HG03469 (cell line): Measurements from ENCODE around the gene ARL16.
A peak's percentile ranks its signal among the peaks of the same experiment; 100 is the strongest.

Experiments used
- ATAC-seq: cut with Tn5 transposase; IDR thresholded peaks from one replicate; pipeline ENCODE4 v1.9.1; 2021; ENCODE audit warnings: mild to moderate bottlenecking, moderate library complexity, moderate number of reproducible peaks; ENCODE audit not compliant: unreplicated experiment

The ARL16 gene

GRCh38 chr17:81713004-81713555 is 29.5 kb upstream of the ARL16 start:
- ATAC-seq, result no peak

DNA sequence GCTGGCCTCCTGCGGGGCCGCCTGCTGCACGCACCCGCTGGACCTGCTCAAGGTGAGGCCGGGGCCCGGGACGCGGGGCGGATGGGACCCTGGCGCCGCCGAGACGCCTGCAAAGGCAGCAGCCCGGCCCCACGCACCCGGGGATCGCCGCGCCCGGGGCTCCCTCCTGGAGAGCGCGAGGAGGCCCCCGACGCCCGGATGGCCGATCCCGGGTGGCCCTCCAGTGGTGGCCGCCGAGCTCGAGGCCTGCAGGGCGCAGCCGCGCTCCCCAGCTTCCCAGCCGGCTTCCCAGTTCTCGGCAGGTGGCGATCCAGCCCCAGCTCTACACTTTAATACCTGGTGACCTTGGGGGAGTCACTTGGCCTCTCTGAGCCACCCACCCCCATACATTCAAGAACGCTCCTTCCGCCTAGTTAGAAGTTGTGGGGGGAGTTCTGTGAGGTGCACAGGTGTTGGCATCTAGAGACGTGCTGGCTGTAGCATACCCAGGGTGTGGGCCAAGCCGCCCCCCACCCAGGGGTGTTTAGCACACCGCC is 28.9 kb upstream of the ARL16 start:
- ATAC-seq, result no peak

DNA sequence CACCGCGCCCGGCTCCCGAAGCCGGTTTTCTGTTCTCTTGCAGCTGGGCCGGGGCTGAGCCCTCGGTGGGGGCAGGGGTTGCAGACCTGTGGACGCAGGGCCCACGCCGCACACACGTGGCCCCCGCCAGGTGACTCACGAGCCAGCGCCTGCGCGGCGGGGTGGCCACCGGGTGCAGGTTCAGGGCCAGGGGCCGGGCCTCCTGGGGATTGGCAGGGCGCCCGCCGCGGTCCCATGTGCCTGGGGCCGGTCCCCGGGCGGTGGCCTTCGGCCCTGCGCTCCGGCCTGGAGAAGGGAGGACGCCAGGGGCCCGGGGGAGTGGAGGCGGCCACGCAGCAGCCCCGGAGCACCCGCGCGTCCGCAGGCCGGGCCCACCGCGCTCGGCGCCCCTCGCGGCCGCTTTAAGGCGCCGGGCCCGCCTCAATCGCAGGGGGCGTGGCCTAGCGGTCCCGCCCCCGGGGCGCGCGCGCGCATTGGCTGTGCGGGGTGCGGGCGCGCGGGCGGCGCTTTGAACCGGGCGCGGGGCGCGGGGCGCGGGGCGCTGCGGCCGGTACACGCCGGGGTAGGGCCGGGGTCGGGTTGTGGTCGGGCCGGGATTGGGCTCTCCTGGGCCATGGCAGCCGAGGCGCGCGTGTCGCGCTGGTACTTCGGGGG is 28.3 kb upstream of the ARL16 start, which contains the start of gene SLC25A10:
TSS of gene SLC25A10 (plus strand) at position 471 of the 654 bp plus-strand sequence. CDS start at position 614, 143 bp downstream.
- no peak for ATAC-seq

DNA sequence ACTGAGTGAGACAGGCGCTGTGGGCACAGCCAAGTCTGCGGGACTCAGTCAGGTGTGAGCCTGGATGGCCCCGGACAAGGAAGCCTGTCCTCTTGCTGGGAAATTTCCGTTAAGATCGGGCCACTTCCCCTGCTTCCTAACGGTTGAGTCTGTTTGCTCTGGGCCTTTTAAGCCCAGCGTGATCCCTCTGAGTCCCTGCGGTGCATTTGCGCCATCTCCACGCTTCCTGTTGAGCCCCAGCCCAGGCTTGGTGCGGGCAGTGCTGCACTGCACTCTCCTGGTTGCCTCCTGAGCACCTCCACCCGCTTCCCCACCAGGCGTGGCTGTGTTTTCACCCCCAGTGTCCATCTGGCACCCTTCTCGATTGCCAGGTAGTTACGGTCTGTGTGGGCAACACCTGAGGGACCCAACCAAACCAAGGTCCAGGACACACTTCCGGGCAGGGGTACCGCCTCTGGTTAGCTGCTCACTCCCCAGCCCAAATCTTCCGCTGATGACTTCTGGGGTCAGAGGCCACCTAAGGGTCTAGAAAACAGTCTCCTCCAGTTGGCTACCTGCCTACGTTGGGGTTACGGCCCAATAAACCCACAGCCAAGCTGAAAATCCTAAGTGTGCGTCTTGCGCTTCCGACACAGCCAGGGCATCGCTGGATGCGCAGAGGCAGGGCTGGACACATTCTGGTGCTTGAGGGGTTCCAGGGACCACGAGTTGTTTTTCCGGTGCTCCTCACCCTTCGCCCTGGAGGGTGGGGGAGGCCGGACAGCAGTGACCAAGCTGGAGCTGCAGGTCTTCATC is 27.1 kb upstream of the ARL16 start:
- ATAC-seq, result no peak

- ATAC-seq, result no peak
These were observed 25.2 kb upstream of the ARL16 start for GRCh38 chr17:81708739-81709185.

- no peak for ATAC-seq
These were observed 24.4 kb upstream of the ARL16 start for GRCh38 chr17:81707725-81708646.

DNA sequence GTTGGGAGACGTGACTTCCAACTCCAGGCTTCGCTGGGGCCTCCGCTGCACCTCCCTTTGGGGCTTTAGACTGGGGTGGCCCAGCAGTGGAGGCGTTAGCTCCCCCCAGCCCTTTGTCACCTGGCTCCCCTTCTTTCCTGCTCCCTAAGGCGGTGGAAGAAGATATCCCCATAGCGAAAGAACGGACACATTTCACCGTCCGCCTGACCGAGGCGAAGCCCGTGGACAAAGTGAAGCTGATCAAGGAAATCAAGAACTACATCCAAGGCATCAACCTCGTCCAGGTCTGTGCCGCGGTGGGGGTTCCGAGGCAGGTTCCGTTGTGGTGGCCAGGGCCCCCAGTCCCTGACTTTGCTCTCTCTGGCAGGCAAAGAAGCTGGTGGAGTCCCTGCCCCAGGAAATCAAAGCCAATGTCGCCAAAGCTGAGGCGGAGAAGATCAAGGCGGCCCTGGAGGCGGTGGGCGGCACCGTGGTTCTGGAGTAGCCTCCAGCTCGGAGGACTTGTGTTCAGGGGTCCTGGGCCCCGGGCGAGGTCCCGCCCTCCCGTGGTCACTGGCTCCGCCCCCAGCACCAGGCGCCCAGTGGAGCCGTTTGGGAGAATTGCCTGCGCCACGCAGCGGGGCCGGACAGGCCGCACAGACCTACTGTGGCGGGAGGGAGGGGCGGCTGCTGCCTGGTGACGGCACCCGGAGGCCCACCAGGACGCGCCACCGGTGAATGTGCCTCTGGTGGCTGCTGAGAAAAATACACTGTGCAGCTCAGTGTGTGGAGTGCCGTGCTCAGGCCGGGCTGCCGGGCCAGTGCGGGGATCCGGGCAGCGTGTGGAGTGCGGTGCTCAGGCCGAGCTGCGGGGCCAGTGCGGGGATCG is 23.4 kb upstream of the ARL16 start:
- no peak for ATAC-seq

GRCh38 chr17:81706232-81706611 is 22.6 kb upstream of the ARL16 start:
- ATAC-seq, result no peak

DNA sequence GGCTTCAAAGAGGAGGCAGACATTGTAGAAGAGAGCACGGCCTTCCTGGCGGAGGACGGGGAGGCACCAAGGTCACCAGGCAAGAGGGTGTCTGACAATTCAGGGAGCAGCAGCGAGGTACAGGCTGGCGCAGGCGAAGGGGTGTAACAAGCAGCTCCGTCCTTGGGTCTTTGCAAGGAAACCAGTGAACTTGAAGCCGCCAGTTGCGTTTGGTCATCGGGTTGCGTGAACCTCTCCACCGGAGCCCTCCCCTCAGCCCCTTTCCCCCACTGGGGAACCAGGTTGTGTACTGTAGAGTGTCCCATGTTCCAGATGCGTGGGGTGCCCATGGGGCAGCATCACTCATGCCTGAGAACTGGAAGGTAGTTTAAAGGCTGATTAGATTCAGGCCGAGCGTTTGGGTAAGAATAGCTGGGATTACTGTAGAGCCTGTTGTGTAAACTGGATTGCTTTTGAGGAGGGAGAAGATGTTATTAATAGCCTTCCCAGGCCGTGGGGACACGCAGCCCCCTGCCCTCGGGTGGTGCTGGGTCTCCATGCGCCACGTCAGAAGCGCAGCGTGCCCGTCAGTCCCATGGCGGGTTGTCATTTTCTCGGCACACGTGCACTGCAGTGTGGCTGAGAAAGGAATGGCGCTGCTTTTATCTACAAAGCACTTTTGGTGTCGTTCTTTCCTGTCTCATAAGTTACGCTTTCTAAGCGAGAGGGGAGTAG is 22.1 kb upstream of the ARL16 start:
- no peak for ATAC-seq

- no peak for ATAC-seq
These were observed 20.4 kb upstream of the ARL16 start for GRCh38 chr17:81703747-81704654.

DNA sequence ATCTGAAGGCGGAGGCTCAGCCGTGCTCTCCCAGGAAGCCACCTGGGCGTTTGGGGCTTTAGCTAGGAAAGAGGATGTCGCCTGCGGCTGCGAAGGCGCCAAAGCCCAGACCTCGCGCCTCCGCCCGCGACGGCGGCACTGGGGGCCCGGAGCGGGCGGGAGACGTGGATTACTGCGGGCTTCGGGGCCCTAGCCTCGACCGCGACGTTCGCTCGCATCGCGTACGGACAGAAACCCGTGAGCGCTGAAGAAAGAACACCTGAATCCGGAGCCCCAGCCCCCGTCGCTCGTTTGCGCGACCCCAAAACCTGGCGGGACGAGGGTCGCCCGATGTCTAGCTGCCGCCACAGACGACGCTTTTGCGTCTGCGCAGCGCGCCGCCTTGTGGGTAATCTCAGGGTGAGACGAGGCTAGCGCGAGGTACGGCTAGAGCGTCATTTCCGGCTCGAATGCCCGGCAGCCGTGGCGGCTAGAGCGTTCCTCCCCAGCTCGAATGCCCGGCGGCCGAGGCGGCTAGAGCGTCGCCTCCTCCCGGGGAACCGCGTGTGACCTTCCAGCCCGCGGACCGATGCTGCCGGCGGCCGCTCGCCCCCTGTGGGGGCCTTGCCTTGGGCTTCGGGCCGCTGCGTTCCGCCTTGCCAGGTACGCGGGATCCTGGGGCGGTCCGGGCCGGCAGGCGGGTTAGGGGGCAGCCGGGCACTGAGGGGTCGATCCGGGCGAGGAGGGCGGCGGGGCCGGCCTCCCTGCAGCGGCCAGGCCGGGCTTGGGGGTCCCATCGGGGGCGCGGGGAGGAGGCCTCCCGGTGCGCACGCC is 19.5 kb upstream of the ARL16 start, which contains the start of gene MRPL12:
TSS of gene MRPL12 (plus strand) at position 434 of the 813 bp plus-strand sequence. CDS start at position 569, 135 bp downstream.
- peak; percentile 55 for ATAC-seq

GRCh38 chr17:81701288-81702071 is 17.9 kb upstream of the ARL16 start:
- ATAC-seq, result no peak

DNA sequence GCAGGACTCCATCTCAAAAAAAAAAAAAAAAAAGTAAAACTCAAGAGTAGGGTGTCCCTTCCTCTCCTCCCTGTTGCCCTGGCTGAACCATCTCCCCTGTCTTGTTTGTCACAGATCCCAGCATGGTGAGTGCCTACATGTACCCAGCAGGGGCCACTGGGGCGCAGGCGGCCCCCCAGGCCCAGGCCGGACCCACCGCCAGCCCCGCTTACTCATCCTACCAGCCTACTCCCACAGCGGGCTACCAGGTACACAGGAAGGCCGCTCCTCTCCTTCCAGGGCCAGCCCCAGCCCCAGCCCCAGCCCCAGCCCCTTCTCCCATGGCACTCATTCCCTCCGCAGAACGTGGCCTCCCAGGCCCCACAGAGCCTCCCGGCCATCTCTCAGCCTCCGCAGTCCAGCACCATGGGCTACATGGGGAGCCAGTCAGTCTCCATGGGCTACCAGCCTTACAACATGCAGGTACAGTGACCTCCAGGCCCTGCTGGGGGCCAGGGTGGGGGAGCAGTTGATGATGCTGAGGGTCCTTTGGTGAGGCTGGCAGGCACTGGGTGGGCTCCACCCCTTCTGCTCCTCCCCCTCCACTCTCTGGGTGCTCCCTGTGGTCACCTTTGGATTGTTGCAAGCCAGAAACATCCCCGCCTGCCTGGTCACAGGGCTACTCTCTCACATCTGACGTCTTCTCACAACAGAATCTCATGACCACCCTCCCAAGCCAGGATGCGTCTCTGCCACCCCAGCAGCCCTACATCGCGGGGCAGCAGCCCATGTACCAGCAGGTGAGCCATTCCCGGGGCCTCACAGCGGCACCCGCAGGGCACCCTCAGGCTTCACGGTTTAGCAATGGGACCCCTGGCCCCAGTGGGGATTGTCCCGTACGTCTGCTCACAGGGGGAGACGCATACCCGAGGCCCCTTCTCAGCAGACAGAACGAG is 17.0 kb upstream of the ARL16 start:
- no peak for ATAC-seq

GRCh38 chr17:81697261-81698044 is 13.9 kb upstream of the ARL16 start:
- ATAC-seq, result no peak
